Measurements from ENCODE around the gene IMMT.
"Not testable (repeated sequence)": the region's sequence is repeated elsewhere in the genome, so short reads cannot be mapped to it uniquely, and the experiment has no call there.

The IMMT gene

DNA sequence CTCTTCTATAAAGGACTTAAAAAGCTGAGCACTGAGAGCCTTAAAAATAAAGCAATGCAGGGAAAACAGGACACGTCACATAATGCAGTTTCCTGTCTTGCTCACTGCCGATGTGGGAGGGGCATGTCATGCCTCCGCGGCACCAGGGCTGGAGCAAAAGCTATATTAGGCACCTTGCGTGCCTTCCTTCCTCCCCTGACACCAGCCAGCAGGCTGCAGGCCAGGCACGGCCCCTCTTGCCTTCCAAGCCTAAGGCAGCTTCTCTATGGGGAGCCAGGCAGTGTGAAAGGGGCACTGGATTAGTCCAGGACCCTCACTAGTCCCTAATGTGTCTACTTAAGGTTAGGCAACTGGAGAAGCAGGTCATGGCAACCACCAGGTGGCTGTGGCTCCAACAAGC lies 30.3 kb upstream of the IMMT start:
- DNase-seq = no peak

DNA sequence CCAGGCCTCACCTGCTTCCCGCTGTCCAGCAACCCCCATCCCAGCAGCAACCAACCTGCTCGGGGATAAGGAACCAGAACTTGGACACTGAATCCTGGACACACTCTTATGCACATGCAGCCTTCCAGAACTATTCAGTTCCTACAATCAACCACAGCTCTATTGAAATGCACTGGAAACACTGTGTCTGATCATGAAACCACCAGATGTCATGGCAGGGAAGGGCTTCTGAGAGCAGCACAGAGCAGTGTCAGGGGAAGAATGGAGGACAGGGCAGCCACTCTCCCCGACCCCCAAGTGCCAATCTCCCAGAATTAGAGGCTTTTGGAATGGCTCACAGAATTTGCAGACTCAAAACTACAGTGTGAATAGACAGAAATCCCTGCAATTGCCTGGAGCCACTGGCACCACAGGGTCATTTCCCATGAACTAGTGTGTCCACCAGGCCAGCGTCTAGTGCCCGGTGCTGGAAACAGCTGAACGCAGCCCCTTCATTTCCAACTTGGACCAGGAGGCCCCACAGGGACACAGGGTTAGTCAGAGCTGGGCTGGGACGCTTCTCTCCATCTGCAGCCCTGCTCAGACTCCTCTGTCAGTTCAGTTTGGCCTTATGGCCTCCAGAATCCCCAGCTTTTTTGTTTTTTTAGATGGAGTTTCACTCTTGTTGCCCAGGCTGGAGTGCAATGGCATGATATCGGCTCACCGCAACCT lies 29.5 kb upstream of the IMMT start:
- no peak for DNase-seq

DNA sequence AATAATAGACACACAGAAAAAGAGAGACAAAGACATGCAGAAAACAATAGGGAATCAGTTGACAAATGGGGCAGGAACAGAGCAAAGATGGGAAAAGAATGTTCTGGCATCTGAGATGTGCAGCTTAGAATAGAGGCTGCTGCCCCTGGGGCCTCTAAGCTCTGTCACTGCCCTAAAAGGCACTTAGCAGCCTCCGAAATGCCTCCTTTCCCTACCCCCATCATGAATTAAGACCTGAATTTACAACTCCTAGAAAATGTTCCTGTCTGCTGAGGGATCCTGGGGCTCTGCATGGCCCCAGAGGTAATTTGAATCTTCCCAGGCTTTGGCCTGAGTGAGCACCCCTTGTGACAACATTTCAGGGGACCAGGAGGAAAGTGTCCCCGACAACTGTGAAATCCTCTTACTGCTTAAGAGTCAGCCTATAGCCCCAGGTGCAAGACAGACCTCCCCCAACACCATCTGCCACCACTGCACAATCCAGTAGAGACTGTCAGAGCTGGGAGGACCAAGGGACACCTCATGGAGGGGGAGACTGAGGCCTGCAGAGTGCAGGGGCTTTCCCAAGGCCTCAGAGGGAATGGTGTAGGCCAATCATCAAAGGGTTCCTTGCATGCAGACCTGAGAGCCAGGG lies 28.8 kb upstream of the IMMT start:
- no peak for DNase-seq

DNA sequence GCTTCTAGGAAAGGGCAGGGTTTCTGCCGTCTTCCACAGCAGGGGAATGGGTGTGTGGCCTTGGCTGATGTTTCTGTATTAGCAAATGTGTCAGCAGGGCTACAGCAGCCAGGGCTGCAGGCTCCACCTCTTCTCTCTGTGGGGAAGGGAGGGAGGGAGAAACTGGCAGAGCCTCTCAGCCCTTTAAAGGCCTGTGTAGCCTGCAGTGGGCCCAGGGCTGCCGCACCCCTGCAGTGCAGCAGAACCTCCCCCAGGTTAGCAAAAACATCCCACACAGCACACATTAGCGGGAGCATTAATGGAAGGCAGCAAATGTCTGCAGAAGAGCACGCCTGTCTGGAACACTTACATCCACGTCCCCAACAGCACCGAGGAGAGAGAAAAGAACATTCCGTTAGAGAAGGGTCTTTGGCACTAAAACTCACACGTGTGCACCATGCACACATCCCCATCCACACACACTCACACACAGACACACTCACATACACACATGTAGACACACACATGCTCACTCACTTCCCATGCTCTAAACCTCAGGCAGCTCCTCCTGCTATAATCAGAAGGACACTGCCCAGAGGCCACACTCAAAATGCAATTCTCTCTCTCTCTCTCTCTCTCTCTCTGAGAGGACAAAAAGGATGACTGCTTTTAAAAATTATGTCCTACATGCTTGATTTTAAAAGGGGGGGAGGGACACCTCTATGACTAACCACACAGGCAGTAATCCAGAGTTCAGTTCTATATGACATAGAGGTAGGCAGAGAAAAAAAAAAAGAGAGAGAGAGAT lies 28.1 kb upstream of the IMMT start:
- DNase-seq = peak; percentile 81

DNA sequence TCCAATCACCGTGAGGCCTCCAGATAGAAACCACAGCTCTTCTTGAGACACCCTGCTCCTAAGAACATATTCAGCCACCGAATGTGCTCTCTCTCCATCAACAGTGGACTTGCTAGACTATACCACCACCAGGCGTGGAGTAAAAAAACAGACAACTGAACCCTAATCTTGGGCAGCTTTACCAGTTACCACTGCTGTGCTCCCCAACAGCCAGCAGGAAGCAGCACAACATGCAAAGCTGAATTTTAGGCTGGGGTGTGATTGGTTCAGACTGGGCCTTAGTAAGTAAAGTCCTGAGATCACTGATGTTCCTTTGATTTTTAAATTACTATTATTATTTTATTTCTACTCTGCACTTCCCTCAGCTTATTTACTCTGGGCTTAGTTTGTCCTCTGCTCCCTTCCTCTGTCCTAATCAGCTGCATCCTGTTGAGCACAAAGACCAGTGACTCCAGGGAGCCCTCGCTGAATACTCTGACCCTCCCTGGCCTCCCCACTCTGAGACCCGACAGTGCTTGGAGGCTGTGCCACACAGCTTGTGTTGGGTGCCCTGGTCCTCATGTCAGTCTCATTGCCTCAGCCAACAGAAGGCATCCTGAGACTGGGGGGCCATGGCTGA lies 25.9 kb upstream of the IMMT start:
- peak; percentile 60 for DNase-seq

DNA sequence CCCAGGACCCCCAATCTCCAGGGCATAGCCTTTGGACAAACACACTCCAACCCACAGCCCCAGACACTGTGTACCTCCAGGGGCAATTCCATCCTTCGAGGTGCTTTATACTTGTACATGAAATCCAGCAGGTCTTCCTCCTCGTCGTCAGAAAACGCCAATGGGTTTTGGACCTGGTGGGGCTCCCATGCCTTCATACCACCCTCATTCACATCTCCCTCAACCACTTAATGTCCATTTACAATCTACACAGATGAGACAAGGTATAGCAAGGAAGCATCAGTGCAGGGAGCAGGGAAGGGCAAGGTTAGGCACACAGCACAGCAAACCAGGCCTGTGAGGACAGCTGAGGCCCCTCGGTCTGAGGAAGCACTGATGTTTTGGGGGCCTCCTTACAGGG lies 24.6 kb upstream of the IMMT start:
- no peak for DNase-seq

DNA sequence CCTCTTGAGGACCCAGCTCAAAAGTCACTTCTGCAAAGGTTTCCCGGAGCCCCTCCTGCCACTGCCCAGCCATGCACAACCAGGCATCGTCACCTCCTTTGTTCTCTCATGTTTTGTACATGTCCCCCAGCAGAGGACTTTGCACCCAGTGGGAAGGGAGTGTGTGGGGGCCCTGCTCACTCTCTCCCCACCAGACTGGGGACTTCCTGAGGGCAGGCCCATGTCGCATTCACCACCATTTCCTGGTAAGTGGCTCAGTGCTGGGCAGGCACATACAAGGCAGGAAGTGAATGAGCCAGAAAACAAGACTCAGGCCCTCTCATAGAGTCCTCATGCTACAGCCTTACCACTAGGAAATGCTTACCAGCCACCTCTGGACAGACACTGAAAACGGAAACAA lies 22.9 kb upstream of the IMMT start:
- no peak for DNase-seq

DNA sequence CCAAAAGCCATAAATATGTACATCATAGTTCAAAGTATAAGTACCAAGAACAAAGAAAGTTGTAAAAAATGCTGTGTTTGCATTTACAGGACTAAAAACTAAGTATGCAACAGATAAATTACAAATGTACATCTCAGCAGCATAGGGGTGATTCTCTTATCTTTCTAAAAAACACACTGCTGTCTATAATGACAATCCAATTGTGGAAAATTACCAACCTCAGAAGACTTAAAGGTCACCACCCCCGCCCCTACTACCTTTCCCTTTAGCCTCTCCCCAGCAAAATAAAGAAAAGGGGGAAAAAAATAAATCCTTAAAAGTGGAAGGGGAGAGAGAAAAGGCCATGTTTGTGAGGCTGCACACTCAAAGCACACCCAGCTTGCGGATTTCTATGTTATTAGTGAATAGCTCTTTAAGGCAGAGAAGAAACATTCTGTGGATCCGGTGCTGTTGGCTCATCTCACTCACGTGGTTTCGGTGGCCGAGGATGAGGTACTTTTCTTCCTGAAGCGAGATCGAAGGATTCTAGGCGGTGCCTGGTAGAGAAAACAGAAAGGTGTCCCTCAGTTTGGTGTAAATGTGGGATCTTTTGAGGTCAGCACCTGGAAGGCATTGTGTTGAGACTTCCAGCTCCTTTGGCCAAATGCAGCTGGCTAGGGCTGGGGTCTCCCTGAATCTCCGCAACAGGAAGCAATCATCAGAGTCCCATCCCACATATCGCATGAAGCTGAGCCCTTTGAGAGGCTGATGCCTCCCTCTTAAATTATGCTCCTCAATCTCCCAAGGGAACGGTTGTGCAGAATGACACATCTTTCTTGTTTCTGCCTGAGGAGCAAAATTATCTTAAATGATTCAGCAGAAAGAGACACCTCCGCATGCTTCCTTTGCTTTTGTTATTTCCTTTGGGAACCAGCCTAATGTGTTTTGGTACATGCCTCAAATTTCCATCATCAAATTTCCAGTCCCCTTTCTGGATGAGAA lies 21.6 kb upstream of the IMMT start:
- peak; percentile 54 for DNase-seq

DNA sequence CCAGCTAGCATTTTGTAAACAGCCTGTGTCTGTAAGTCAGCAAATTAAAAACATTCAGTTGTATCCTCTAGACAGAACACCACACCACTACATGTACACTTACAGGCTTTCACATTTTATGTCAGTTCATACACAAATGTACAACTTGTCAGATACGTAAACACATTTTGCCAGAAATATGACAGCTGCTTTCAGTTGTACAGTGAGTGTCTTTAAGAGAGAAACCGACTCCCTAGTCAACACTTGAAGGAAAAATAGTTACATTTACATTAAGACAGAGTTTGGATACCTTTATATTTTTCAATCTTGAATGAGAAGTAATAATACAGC lies 19.2 kb upstream of the IMMT start:
- DNase-seq = no peak

DNA sequence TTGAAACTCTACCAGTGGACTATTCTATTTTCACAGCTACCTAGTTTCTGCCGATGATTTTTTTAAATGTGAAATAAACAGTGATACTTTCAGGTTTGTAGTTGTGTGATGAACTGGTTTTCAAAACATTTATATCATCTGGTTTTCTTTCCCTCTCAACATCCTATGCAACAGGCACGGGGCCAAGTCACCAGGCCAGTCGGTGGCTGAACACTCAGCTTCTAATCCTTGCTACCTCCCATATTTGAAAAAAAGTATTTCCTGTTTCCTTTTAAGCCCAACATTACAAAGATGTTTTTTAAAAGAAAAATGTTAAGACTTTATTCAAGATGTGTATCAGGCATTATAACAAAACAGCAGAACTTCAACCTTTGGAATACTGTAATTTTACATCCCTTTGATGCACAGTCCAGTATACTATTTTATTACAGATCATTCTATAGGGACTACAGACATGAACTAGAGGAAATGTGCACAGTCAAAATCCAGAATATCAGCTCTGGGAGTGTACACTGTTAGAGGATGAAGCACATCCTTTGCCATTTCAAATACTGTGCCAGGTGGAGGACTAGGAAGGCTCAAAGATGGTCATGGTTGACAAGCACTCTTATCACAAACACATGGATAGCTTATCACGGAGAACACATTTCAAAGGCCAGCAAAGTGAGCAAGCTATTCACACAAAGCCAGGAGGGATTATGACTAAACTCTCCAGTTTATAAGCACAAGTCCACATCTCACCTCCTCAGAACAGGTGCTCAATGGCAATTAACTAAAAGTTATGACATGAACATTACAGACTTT lies 18.6 kb upstream of the IMMT start:
- DNase-seq = no peak

DNA sequence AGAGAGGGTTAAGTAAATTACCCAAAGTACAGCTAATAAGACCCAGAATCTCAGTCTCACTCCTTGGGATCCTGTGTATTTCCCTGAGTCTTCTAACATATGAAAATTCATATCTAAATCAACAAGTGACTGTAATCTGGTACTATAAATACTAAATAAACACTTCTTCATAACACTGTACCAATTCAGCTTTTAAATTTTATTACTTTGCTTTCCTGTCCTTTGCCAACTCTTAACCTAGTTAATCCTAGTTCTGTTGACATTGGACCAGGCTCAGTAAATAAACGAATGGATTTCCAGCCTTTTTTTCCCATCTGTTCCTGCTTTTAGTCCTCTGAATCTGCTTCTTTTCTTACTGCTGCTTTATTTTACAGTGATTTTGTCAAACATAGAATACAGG lies 17.8 kb upstream of the IMMT start:
- no peak for DNase-seq

DNA sequence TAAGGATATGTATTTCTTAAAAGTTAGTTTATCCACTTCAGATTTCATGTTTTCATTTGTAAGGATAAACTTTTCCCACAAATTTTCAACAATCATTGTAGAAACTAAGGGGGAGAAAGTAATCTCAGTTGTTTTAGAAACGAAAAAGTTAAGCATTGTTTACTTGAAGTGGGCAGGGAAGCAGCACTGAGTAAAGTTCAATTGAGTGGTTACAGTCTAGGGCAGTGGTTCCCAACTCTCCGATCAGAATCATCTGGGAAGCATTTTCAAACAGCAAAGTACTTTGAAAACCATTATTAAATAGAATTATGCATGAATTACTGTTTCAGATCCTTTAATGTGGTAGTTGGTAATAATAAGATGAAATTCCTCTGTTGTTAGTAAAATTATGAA lies 16.5 kb upstream of the IMMT start:
- no peak for DNase-seq

DNA sequence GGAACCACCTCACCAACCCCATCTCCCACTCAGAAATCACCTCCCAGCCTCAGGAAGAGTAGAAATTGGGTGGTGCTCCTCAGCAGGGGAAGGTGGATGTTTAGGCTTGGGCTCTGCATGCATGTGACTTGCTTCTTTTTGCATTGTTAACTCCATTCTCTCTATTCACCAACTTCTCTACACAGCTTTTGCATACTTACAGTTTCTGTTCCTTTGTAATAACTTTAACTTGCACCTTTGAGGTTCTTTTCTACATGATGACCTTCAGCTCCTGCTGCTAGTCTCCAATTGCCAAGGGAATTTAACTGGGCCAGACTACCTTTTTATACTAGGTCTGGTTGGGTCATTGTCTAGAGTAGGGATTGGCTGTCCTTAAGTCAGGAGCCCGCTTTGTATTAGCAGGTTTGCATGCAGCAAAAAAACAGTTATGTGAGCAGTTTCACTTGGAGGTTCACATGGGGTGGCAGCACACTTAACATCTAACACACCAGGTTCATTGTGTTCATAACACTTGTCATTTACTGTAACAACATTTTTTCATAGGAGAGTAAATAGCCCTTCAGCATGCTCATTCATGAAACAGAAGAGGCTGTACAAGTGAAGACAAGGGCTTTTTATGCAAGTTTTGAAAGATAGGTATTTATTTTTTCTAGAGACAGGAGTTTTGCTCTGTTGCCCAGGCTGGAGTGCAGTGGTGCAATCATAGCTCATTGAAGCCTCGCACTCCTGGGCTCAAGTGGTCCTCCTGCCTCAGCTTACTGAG lies 16.0 kb upstream of the IMMT start:
- no peak for DNase-seq

DNA sequence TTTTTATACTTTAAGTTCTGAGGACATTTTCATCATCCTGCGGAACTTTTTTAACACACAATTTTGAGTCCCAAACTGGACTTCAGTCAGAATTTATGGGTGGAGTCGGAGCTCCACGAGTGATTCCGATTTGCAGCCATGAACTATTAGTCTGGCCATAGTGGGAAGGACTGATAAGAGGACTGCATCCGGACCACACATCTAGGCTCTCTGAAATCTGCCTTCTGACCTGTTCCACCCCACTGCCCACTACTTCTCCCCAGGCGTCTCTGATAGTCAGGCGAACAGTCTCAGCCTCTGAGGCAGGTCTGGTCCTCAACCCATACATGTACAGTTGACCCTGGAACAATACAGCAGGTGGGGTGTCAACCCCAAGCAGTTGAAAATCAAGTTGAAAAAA lies 9.2 kb upstream of the IMMT start:
- no peak for DNase-seq

DNA sequence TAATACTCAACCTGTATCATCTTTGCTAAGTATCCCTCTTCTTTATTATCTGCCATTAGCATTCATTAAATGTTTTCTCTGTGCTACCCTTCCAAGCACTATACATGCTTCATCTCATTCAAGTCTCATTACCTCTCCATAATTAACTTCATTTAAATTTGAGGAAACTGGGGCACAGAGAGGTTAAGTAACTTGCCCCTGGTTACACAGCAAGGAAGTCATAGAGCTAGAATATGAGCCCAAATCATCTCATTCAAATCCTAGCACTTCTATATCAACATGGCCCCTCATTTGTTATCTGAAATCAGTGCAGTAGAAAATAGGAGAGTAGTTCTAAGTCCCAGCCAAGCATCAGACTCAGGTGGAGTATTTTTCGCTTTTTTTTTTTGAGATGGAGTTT lies 8.4 kb upstream of the IMMT start:
- no peak for DNase-seq

DNA sequence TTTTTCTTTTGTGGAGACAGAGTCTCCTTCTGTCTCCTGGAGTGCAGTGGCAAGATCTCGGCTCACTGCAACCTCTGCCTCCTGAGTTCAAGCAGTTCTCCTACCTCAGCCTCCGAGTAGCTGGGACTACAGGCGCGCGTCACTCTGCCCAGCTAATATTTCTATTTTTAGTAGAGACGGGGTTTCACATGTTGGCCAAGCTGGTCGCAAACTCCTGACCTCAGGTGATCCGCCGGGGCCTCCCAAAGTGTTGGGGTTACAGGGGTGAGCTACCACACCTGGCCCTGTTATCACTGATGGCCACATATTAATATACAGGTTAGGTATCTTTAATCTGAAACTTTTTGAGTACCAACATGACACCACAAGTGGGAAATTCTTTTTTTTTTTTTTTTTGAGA lies 7.4 kb upstream of the IMMT start:
- no peak for DNase-seq

DNA sequence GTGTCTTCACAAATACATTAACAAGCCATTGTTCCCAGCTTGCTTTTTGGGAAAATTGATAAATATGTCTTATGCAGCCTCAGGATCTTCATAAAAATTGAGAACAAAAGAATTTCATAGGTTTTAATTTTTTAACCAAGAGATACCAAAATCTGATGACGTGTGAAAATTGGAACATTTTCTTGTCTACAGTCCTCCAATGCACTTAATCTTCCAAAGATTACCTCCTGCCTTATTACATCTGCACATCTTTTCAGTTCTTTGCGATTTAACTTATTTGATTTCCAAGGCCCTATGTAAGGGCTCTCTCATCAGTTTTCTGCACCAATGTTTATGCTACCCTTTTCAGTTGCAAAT lies 7.1 kb upstream of the IMMT start:
- no peak for DNase-seq

DNA sequence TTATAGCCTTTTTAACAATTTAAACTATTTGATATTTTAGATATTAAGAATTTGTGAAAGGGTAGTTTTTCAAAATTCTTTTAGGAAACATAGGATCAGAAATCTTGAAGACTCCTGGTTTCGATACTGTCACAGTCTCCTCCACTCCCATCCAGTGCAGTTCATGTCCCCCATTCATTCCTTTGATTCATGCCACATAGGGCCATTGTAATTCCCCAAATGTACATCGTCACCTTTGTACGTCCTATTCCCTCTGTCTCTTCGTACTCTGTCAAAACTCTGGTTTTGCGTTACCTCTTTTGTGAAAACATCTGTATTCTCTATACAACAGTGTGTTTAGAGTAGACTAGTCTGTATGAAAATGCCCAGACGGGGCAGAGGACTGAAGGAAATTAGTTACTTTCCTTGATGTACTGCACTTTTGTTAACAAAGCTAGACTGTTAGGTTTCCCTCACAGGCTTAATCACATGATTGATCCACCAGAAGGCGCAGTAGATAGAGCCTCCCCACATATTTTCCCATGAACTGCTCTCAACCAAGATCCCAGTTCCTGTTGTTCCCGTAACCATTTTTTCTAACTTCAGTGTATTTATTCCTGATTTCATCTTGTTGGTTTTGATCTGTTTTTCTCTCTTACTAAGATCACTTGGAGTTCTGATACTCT lies 6.5 kb upstream of the IMMT start:
- DNase-seq = no peak

DNA sequence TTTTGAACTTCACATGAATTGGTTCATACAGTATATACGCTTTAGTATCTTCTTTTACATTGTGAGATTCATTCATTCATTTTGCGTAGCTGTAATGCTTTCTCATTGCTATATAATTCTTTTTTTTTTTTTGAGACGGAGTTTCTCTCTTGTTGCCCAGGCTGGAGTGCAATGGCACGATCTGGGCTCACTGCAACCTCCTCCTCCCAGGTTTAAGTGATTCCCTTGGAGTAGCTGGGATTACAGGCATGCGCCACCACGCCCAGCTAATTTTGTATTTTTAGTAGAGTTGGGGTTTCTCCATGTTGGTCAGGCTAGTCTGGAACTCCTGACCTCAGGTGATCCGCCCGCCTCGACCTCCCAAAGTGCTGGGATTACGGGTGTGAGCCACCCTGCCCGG lies 5.3 kb upstream of the IMMT start:
- not testable (repeated sequence) for DNase-seq

DNA sequence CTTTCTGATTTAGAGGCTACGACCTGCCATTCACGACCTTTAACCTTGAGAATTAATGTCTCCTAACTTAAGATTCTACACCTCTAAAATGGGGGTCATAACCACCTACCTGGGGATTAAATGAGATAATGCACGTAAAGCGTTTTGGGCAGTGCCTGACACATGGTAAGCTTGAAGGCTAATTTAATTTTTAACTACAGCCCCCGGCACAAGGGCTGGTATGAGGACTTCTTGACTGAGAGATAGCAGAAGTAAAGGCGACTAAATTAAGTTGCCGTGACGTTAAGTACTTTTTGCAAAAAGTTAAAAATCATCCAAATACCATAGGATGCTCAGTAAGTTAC lies 4.5 kb upstream of the IMMT start:
- DNase-seq = no peak

All from fibroblast of upper back skin (primary cell).